ENCODE results near the gene MCM3AP.

Gene MCM3AP

GRCh38 chr21:46216132-46216747, 69.2 kb downstream of the MCM3AP start:
- no peak for DNase-seq (ENCODE audit: low spot score)

- no peak for DNase-seq (ENCODE audit: low spot score)
Observed at GRCh38 chr21:46215436-46216131, 69.8 kb downstream of the MCM3AP start.

GRCh38 chr21:46214478-46215340, 70.7 kb downstream of the MCM3AP start:
- no peak for DNase-seq (ENCODE audit: low spot score)

GRCh38 chr21:46213620-46214286, 71.7 kb downstream of the MCM3AP start:
- DNase-seq (ENCODE audit: low spot score): no peak

GRCh38 chr21:46212721-46213484, 72.5 kb downstream of the MCM3AP start:
- no peak for DNase-seq (ENCODE audit: low spot score)

GRCh38 chr21:46211786-46212720, 73.4 kb downstream of the MCM3AP start:
- DNase-seq (ENCODE audit: low spot score): no peak

GRCh38 chr21:46211376-46211775, 74.0 kb downstream of the MCM3AP start:
- DNase-seq (ENCODE audit: low spot score): no peak

GRCh38 chr21:46210378-46211136, 74.9 kb downstream of the MCM3AP start:
- no peak for DNase-seq (ENCODE audit: low spot score)

- DNase-seq (ENCODE audit: low spot score): no peak
Observed at GRCh38 chr21:46208761-46209721, 76.4 kb downstream of the MCM3AP start.

GRCh38 chr21:46207920-46208591, 77.4 kb downstream of the MCM3AP start:
- no peak for DNase-seq (ENCODE audit: low spot score)

- no peak for DNase-seq (ENCODE audit: low spot score)
Observed at GRCh38 chr21:46207006-46207919, 78.1 kb downstream of the MCM3AP start.

GRCh38 chr21:46206163-46207005, 79.0 kb downstream of the MCM3AP start:
- DNase-seq (ENCODE audit: low spot score): no peak

- DNase-seq (ENCODE audit: low spot score): no peak
Observed at GRCh38 chr21:46205766-46206162, 79.6 kb downstream of the MCM3AP start.

- DNase-seq (ENCODE audit: low spot score): no peak
Observed at GRCh38 chr21:46205166-46205565, 80.2 kb downstream of the MCM3AP start.

GRCh38 chr21:46203203-46203600, 82.2 kb downstream of the MCM3AP start:
- no peak for DNase-seq (ENCODE audit: low spot score)
